ENCODE data around the gene ENTPD8.
A peak's percentile ranks its signal among the peaks of the same experiment; 100 is the strongest.

ENTPD8 gene

GRCh38 chr9:137391411-137391754 is 49.8 kb downstream of the ENTPD8 start:
- WGBS, 2 donors (ENCODE audit: extremely low coverage in 2 of 2, insufficient read length in 2 of 2, insufficient replicate concordance in 1 of 2): no CpG with 5 or more reads among the region's 22 CpGs

GRCh38 chr9:137390553-137391410 is 50.4 kb downstream of the ENTPD8 start:
- Histone ChIP-seq H2BK5ac (ENCODE audit: low read length) (no peak overlapping the region), H3K23ac (ENCODE audit: low read depth, low read length, poor library complexity) (peak overlapping the region; percentile 20), H2BK12ac (ENCODE audit: low read length) (peak overlapping the region; percentile 41), H3K4ac (ENCODE audit: low read length) (no peak overlapping the region), H2AFZ (ENCODE audit: low read length) (no peak overlapping the region), H3K27ac (replicated peaks; ENCODE audit: low read length) (no peak overlapping the region), H2BK120ac (ENCODE audit: low read depth, low read length) (no peak overlapping the region), H4K91ac (ENCODE audit: low read depth, low read length, poor library complexity) (no peak overlapping the region), H2BK15ac (ENCODE audit: low read length) (no peak overlapping the region), H3K9me3 (replicated peaks in 1 of 2; ENCODE audit: control insufficient read depth in 2 of 2, insufficient read depth in 1 of 2, low read depth in 1 of 2, low read length in 2 of 2) (peaks cover 0 to 2% of the 10 kb centered on the region in 2 donors), H3K36me3 (replicated peaks in 1 of 2; ENCODE audit: control insufficient read depth in 2 of 2, insufficient read depth in 2 of 2, low read length in 2 of 2) (peaks cover 2 to 6% of the 10 kb centered on the region in 2 donors), H3K4me2 (ENCODE audit: insufficient read depth, low read length, poor library complexity, severe bottlenecking) (no peak overlapping the region), H3K14ac (ENCODE audit: low read length) (no peak overlapping the region), H3K9ac (ENCODE audit: low read depth, low read length, poor library complexity) (peak overlapping the region; percentile 60), H3K18ac (ENCODE audit: low read length) (peak overlapping the region; percentile 38), H3K4me1 (ENCODE audit: control insufficient read depth in 2 of 2, insufficient read depth in 1 of 2, low read depth in 1 of 2, low read length in 2 of 2) (peaks cover 0 to 15% of the 10 kb centered on the region in 2 donors), H3K79me1 (ENCODE audit: low read depth, low read length) (peaks cover 12% of the 10 kb centered on the region), H3K4me3 (ENCODE audit: low read length in 2 of 2) (no peak overlapping the region), H2AK5ac (ENCODE audit: low read depth, low read length) (no peak overlapping the region), H3K27me3 (ENCODE audit: control insufficient read depth in 3 of 3, insufficient read depth in 3 of 3, low read depth in 1 of 3, low read length in 3 of 3) (no peaks in the 10 kb centered on the region), H4K8ac (ENCODE audit: low read depth, low read length) (peak overlapping the region; percentile 43)
- WGBS, 2 donors (ENCODE audit: extremely low coverage in 2 of 2, insufficient read length in 2 of 2, insufficient replicate concordance in 1 of 2): no CpG with 5 or more reads among the region's 42 CpGs
- no peak for DNase-seq (ENCODE audit: low spot score)

More at GRCh38 chr9:137391411-137391754, 49.8 kb downstream of the ENTPD8 start:
- Histone ChIP-seq H3K4me1 (ENCODE audit: control insufficient read depth in 2 of 2, insufficient read depth in 1 of 2, low read depth in 1 of 2, low read length in 2 of 2) (peaks cover 1 to 18% of the 10 kb centered on the region in 2 donors), H3K9ac (ENCODE audit: low read depth, low read length, poor library complexity) (no peak overlapping the region), H3K27ac (replicated peaks; ENCODE audit: low read length) (no peak overlapping the region), H2BK15ac (ENCODE audit: low read length) (no peak overlapping the region), H2AFZ (ENCODE audit: low read length) (no peak overlapping the region), H3K18ac (ENCODE audit: low read length) (no peak overlapping the region), H3K23ac (ENCODE audit: low read depth, low read length, poor library complexity) (no peak overlapping the region), H3K4ac (ENCODE audit: low read length) (no peak overlapping the region), H2BK120ac (ENCODE audit: low read depth, low read length) (no peak overlapping the region), H3K27me3 (ENCODE audit: control insufficient read depth in 3 of 3, insufficient read depth in 3 of 3, low read depth in 1 of 3, low read length in 3 of 3) (no peaks in the 10 kb centered on the region), H2BK5ac (ENCODE audit: low read length) (no peak overlapping the region), H3K79me1 (ENCODE audit: low read depth, low read length) (peaks cover 12% of the 10 kb centered on the region), H3K14ac (ENCODE audit: low read length) (no peak overlapping the region), H3K4me2 (ENCODE audit: insufficient read depth, low read length, poor library complexity, severe bottlenecking) (no peak overlapping the region), H3K9me3 (replicated peaks in 1 of 2; ENCODE audit: control insufficient read depth in 2 of 2, insufficient read depth in 1 of 2, low read depth in 1 of 2, low read length in 2 of 2) (peaks cover 0 to 2% of the 10 kb centered on the region in 2 donors), H4K91ac (ENCODE audit: low read depth, low read length, poor library complexity) (no peak overlapping the region), H2AK5ac (ENCODE audit: low read depth, low read length) (no peak overlapping the region), H3K4me3 (ENCODE audit: low read length in 2 of 2) (no peak overlapping the region), H4K8ac (ENCODE audit: low read depth, low read length) (peak overlapping the region; percentile 43), H3K36me3 (replicated peaks in 1 of 2; ENCODE audit: control insufficient read depth in 2 of 2, insufficient read depth in 2 of 2, low read length in 2 of 2) (peaks cover 2 to 6% of the 10 kb centered on the region in 2 donors), H2BK12ac (ENCODE audit: low read length) (no peak overlapping the region)
- DNase-seq (ENCODE audit: low spot score): no peak

GRCh38 chr9:137389428-137389746 is 51.8 kb downstream of the ENTPD8 start:
- no CpG with 5 or more reads among the region's 13 CpGs for WGBS, 2 donors (ENCODE audit: extremely low coverage in 2 of 2, insufficient read length in 2 of 2, insufficient replicate concordance in 1 of 2)
- DNase-seq (ENCODE audit: low spot score): no peak
- peak overlapping the region; percentile 94 for H2BK120ac ChIP-seq (ENCODE audit: low read depth, low read length)

GRCh38 chr9:137388589-137389427 is 52.3 kb downstream of the ENTPD8 start:
- Histone ChIP-seq H3K9me3 (replicated peaks in 1 of 2; ENCODE audit: control insufficient read depth in 2 of 2, insufficient read depth in 1 of 2, low read depth in 1 of 2, low read length in 2 of 2) (peaks cover 0 to 2% of the 10 kb centered on the region in 2 donors), H3K4me3 (ENCODE audit: low read length in 2 of 2) (no peak overlapping the region), H3K14ac (ENCODE audit: low read length) (no peak overlapping the region), H3K4me1 (ENCODE audit: control insufficient read depth in 2 of 2, insufficient read depth in 1 of 2, low read depth in 1 of 2, low read length in 2 of 2) (peaks cover 2 to 21% of the 10 kb centered on the region in 2 donors), H3K79me1 (ENCODE audit: low read depth, low read length) (peaks cover 12% of the 10 kb centered on the region), H3K9ac (ENCODE audit: low read depth, low read length, poor library complexity) (peak overlapping the region; percentile 60), H3K23ac (ENCODE audit: low read depth, low read length, poor library complexity) (peak overlapping the region; percentile 85), H2AK5ac (ENCODE audit: low read depth, low read length) (peak overlapping the region; percentile 90), H2BK15ac (ENCODE audit: low read length) (no peak overlapping the region), H2BK120ac (ENCODE audit: low read depth, low read length) (peak overlapping the region; percentile 94), H2AFZ (ENCODE audit: low read length) (no peak overlapping the region), H4K8ac (ENCODE audit: low read depth, low read length) (peak overlapping the region; percentile 17), H3K4me2 (ENCODE audit: insufficient read depth, low read length, poor library complexity, severe bottlenecking) (no peak overlapping the region), H2BK12ac (ENCODE audit: low read length) (no peak overlapping the region), H4K91ac (ENCODE audit: low read depth, low read length, poor library complexity) (no peak overlapping the region), H3K27me3 (ENCODE audit: control insufficient read depth in 3 of 3, insufficient read depth in 3 of 3, low read depth in 1 of 3, low read length in 3 of 3) (no peaks in the 10 kb centered on the region), H2BK5ac (ENCODE audit: low read length) (peak overlapping the region; percentile 53), H3K4ac (ENCODE audit: low read length) (peak overlapping the region; percentile 66), H3K18ac (ENCODE audit: low read length) (peak overlapping the region; percentile 64), H3K27ac (replicated peaks; ENCODE audit: low read length) (no peak overlapping the region), H3K36me3 (replicated peaks in 1 of 2; ENCODE audit: control insufficient read depth in 2 of 2, insufficient read depth in 2 of 2, low read length in 2 of 2) (peaks cover 2 to 6% of the 10 kb centered on the region in 2 donors)
- no peak for DNase-seq (ENCODE audit: low spot score)
- no CpG with 5 or more reads among the region's 47 CpGs for WGBS, 2 donors (ENCODE audit: extremely low coverage in 2 of 2, insufficient read length in 2 of 2, insufficient replicate concordance in 1 of 2)

More at GRCh38 chr9:137389428-137389746, 51.8 kb downstream of the ENTPD8 start:
- no peak overlapping the region for H3K4me3 ChIP-seq (ENCODE audit: low read length in 2 of 2)
- H4K91ac ChIP-seq (ENCODE audit: low read depth, low read length, poor library complexity): no peak overlapping the region
- H2AK5ac ChIP-seq (ENCODE audit: low read depth, low read length): peak overlapping the region; percentile 75
- no peak overlapping the region for H2BK15ac ChIP-seq (ENCODE audit: low read length)
- peak overlapping the region; percentile 60 for H3K9ac ChIP-seq (ENCODE audit: low read depth, low read length, poor library complexity)
- H3K4ac ChIP-seq (ENCODE audit: low read length): no peak overlapping the region
- no peak overlapping the region for H2BK12ac ChIP-seq (ENCODE audit: low read length)
- H2BK5ac ChIP-seq (ENCODE audit: low read length): peak overlapping the region; percentile 53
- no peak overlapping the region for H3K18ac ChIP-seq (ENCODE audit: low read length)
- H4K8ac ChIP-seq (ENCODE audit: low read depth, low read length): no peak overlapping the region
- H3K79me1 ChIP-seq (ENCODE audit: low read depth, low read length): peaks cover 12% of the 10 kb centered on the region
- peaks cover 0 to 2% of the 10 kb centered on the region in 2 donors for H3K9me3 ChIP-seq (replicated peaks in 1 of 2; ENCODE audit: control insufficient read depth in 2 of 2, insufficient read depth in 1 of 2, low read depth in 1 of 2, low read length in 2 of 2)
- H3K27me3 ChIP-seq (ENCODE audit: control insufficient read depth in 3 of 3, insufficient read depth in 3 of 3, low read depth in 1 of 3, low read length in 3 of 3): no peaks in the 10 kb centered on the region
- no peak overlapping the region for H3K4me2 ChIP-seq (ENCODE audit: insufficient read depth, low read length, poor library complexity, severe bottlenecking)
- peak overlapping the region; percentile 55 for H3K23ac ChIP-seq (ENCODE audit: low read depth, low read length, poor library complexity)
- no peak overlapping the region for H3K14ac ChIP-seq (ENCODE audit: low read length)
- H3K4me1 ChIP-seq (ENCODE audit: control insufficient read depth in 2 of 2, insufficient read depth in 1 of 2, low read depth in 1 of 2, low read length in 2 of 2): peaks cover 0 to 17% of the 10 kb centered on the region in 2 donors
- H3K36me3 ChIP-seq (replicated peaks in 1 of 2; ENCODE audit: control insufficient read depth in 2 of 2, insufficient read depth in 2 of 2, low read length in 2 of 2): peaks cover 2 to 6% of the 10 kb centered on the region in 2 donors
- H2AFZ ChIP-seq (ENCODE audit: low read length): no peak overlapping the region
- H3K27ac ChIP-seq (replicated peaks; ENCODE audit: low read length): no peak overlapping the region
